GM19395 (cell line): ENCODE measurements around the gene SEMA4B.

Source experiments
- ATAC-seq: cut with Tn5 transposase; IDR thresholded peaks from one replicate; pipeline ENCODE4 v1.9.1; 2021; ENCODE audit warnings: mild to moderate bottlenecking, moderate library complexity; ENCODE audit not compliant: unreplicated experiment

The SEMA4B gene

GRCh38 chr15:90203922-90204321 is 2.8 kb downstream of the SEMA4B start:
- ATAC-seq: no peak

- ATAC-seq: no peak
Measured at GRCh38 chr15:90205050-90205848, 4.1 kb downstream of the SEMA4B start.

GRCh38 chr15:90205886-90206285 is 4.8 kb downstream of the SEMA4B start:
- ATAC-seq: no peak

- ATAC-seq: no peak
Measured at GRCh38 chr15:90207252-90207651, 6.1 kb downstream of the SEMA4B start.

GRCh38 chr15:90208356-90208755 is 7.2 kb downstream of the SEMA4B start:
- no peak for ATAC-seq

- ATAC-seq: no peak
Measured at GRCh38 chr15:90209591-90209990, 8.5 kb downstream of the SEMA4B start.

- no peak for ATAC-seq
Measured at GRCh38 chr15:90210593-90210992, 9.5 kb downstream of the SEMA4B start.

GRCh38 chr15:90211009-90211408 is 9.9 kb downstream of the SEMA4B start:
- ATAC-seq: no peak

- no peak for ATAC-seq
Measured at GRCh38 chr15:90211440-90212143, 10.5 kb downstream of the SEMA4B start.

- no peak for ATAC-seq
Measured at GRCh38 chr15:90212221-90213098, 11.3 kb downstream of the SEMA4B start.

GRCh38 chr15:90213122-90213817 is 12.1 kb downstream of the SEMA4B start:
- ATAC-seq: no peak

GRCh38 chr15:90213818-90214204 is 12.7 kb downstream of the SEMA4B start:
- no peak for ATAC-seq

- no peak for ATAC-seq
Measured at GRCh38 chr15:90214553-90215196, 13.5 kb downstream of the SEMA4B start.

GRCh38 chr15:90217671-90218394 is 16.7 kb downstream of the SEMA4B start:
- no peak for ATAC-seq

GRCh38 chr15:90219421-90220141 is 18.5 kb downstream of the SEMA4B start:
- no peak for ATAC-seq

- ATAC-seq: no peak
Measured at GRCh38 chr15:90221246-90221900, 20.2 kb downstream of the SEMA4B start.

GRCh38 chr15:90222547-90222946 is 21.4 kb downstream of the SEMA4B start:
- no peak for ATAC-seq

- ATAC-seq: no peak
Measured at GRCh38 chr15:90223441-90224165, 22.5 kb downstream of the SEMA4B start.
